ENCODE measurements around the gene SLC1A7. TPM values are rescaled to one million over a fixed set of nuclear protein-coding genes. Genes with fewer than 3 reads are reported as not detected.

Gene SLC1A7
- total and polyA plus RNA-seq, 3 donors from 2014 or later = 0.32 to 1.2 (median 0.47) TPM

DNA sequence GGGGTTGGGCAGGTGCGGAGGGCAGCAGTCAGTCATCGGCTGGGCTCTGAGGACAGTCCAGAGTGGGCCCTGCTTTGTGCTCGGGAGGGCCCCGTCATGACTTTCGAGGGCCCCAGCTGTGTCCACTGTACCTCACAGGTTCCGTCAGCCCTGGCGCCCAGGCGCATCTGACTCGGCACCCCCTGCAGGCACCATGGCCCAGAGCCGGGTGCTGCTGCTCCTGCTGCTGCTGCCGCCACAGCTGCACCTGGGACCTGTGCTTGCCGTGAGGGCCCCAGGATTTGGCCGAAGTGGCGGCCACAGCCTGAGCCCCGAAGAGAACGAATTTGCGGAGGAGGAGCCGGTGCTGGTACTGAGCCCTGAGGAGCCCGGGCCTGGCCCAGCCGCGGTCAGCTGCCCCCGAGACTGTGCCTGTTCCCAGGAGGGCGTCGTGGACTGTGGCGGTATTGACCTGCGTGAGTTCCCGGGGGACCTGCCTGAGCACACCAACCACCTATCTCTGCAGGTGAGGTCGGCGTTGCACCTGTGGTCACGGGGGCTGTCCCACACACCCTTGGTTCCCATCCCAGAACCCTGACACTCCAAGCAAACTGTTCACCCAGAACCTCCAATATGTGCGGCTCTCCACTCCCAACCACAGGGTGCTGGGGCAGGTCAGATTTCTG lies 72.6 kb downstream of the SLC1A7 start:
- Histone ChIP-seq H3K27ac (no peak overlapping the region), H3K4me3 (no peak overlapping the region), H3K4me1 (peaks cover 15% of the 10 kb centered on the region), H3K36me3 (ENCODE audit: low read depth, missing control alignments) (no peaks in the 10 kb centered on the region), H3K9me3 (no peaks in the 10 kb centered on the region), H3K27me3 (no peaks in the 10 kb centered on the region)
- intact Hi-C loops (cut with DNase I; ENCODE audit: low total_unique reads) = no loop called here
- no peak for TF ChIP-seq POLR2A (IDR thresholded peaks at IDR 0.05)
- TF ChIP-seq, protein P1, sequence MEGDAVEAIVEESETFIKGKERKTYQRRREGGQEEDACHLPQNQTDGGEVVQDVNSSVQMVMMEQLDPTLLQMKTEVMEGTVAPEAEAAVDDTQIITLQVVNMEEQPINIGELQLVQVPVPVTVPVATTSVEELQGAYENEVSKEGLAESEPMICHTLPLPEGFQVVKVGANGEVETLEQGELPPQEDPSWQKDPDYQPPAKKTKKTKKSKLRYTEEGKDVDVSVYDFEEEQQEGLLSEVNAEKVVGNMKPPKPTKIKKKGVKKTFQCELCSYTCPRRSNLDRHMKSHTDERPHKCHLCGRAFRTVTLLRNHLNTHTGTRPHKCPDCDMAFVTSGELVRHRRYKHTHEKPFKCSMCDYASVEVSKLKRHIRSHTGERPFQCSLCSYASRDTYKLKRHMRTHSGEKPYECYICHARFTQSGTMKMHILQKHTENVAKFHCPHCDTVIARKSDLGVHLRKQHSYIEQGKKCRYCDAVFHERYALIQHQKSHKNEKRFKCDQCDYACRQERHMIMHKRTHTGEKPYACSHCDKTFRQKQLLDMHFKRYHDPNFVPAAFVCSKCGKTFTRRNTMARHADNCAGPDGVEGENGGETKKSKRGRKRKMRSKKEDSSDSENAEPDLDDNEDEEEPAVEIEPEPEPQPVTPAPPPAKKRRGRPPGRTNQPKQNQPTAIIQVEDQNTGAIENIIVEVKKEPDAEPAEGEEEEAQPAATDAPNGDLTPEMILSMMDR (IDR thresholded peaks at IDR 0.05) = no peak
- DNase-seq = no peak
- 88 to 95% methylated on average over 12 to 20 of the region's 31 CpGs for WGBS, 2 donors

DNA sequence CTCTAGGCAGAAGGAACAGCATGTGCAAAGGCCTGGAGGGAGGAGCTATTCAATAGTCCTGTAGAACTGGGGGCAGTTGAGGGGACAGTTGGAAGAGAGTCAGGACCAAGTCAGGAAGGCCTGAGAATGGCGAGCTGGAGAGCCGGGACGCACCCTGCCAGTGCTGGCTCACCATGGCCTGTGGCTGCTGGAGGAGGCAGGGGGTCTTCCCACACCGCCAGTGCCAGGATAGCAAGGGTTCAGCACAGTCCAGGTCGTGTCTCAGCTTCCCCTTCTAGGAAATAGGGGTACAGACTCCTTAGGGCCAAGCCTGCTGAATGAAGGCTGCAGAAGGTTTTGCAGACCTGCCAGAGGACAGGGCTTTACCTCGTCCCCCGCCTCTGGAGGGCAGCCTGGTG lies 73.2 kb downstream of the SLC1A7 start:
- H3K36me3 ChIP-seq (ENCODE audit: low read depth, missing control alignments) = no peaks in the 10 kb centered on the region
- H3K4me1 ChIP-seq = peaks cover 11% of the 10 kb centered on the region
- 90 to 95% methylated on average over 6 to 7 of the region's 7 CpGs for WGBS, 2 donors
- intact Hi-C loops (cut with DNase I; ENCODE audit: low total_unique reads) = no loop called here
- no peak for DNase-seq
- TF ChIP-seq, protein P1 (IDR thresholded peaks at IDR 0.05) = no peak
- TF ChIP-seq POLR2A (IDR thresholded peaks at IDR 0.05) = no peak
- no peaks in the 10 kb centered on the region for H3K9me3 ChIP-seq
- H3K4me3 ChIP-seq = no peak overlapping the region
- no peak overlapping the region for H3K27ac ChIP-seq
- no peaks in the 10 kb centered on the region for H3K27me3 ChIP-seq

DNA sequence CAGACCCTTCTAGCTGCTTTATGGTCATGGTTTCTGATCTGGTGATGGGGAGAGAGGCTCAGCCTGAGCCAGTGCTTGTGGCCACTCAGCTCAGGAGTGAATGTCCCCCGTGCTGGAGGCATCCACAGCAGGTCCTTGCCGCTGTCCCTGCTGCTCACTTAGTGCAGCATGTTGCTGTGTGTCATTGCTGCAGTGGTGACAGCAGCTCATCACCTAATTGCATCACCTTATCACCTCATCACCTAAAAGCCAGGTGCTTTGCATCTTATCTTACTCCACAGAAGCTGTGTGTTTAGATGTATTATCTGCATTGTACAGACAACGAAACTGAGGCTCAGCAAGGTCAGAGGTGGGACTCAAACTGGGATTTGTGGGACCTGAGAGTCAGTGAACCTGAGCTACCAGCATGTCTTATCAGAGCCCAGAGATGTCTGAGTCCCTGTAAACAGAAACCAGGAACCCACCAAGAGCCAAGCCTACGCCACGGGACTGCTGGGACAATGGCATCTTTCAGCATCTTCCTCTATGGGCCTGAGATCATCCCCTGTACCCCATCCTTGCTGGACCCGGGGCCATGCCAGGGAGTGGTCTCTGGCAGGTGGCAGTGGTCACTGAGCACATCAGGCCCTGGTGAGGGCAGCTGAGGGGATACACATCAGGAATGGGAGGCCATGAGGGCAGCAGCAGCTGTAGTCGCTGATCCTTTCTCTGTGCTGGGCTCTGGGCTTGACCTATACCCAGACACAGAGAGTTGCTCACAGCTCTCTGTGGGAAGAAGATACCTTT lies 73.9 kb downstream of the SLC1A7 start:
- no peak overlapping the region for H3K27ac ChIP-seq
- no peaks in the 10 kb centered on the region for H3K9me3 ChIP-seq
- no peak overlapping the region for H3K4me3 ChIP-seq
- 92 to 97% methylated on average over 6 to 7 of the region's 7 CpGs for WGBS, 2 donors
- DNase-seq = no peak
- peaks cover 3% of the 10 kb centered on the region for H3K4me1 ChIP-seq
- no peaks in the 10 kb centered on the region for H3K36me3 ChIP-seq (ENCODE audit: low read depth, missing control alignments)
- TF ChIP-seq POLR2A (IDR thresholded peaks at IDR 0.05) = no peak
- TF ChIP-seq, protein P1 (IDR thresholded peaks at IDR 0.05) = no peak
- H3K27me3 ChIP-seq = no peaks in the 10 kb centered on the region
- intact Hi-C loops (cut with DNase I; ENCODE audit: low total_unique reads) = no loop called here

DNA sequence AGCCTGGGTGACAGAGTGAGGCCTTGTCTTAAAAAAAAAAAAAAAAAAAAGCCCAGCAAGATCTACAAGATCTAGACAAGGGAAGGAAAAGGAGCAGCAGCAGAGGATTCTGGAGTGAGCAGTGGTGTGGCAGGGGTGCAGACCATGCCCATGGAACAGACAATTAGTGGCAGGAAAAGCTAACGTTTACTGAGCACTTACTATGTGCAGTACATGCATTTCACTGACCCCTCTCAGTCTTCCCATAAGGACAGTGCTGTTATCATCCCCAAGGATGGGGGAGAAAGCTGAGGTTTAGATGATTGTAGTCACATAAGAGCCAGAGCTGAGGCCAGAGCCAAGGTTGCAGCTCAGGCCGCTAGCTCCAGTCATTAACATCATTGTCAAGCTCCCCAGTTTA lies 74.6 kb downstream of the SLC1A7 start:
- no peaks in the 10 kb centered on the region for H3K9me3 ChIP-seq
- intact Hi-C loops (cut with DNase I; ENCODE audit: low total_unique reads) = no loop called here
- H3K4me1 ChIP-seq = peaks cover 3% of the 10 kb centered on the region
- no peaks in the 10 kb centered on the region for H3K36me3 ChIP-seq (ENCODE audit: low read depth, missing control alignments)
- no peak overlapping the region for H3K4me3 ChIP-seq
- no peaks in the 10 kb centered on the region for H3K27me3 ChIP-seq
- 83 to 89% methylated on average over 2 of the region's 2 CpGs for WGBS, 2 donors
- no peak overlapping the region for H3K27ac ChIP-seq
- no peak for TF ChIP-seq POLR2A (IDR thresholded peaks at IDR 0.05)
- TF ChIP-seq, protein P1 (IDR thresholded peaks at IDR 0.05) = no peak
- DNase-seq = no peak

Data from testis (tissue), 3 donors.